ENCODE results near the gene CNTN3.

CNTN3 gene

DNA sequence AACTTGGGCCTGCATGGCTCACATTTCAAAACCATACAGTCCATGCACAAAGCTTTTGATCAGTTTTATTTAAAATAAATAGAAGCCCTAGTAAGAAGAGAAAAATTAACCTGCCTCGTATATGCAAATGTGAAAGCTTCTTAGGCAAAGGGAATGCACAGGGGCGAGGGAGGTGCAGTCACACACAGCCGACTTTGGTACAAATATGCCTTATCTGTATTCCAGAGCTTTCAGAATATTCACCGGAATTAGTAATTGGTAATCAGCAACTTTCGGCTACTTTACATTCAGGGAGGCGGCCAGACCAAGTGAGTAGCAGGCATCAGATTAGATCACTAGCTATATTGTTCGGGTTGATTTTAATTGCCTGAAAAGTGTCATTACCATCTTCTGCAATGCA, 7.5 kb downstream of the CNTN3 start:
- no peak for DNase-seq

DNA sequence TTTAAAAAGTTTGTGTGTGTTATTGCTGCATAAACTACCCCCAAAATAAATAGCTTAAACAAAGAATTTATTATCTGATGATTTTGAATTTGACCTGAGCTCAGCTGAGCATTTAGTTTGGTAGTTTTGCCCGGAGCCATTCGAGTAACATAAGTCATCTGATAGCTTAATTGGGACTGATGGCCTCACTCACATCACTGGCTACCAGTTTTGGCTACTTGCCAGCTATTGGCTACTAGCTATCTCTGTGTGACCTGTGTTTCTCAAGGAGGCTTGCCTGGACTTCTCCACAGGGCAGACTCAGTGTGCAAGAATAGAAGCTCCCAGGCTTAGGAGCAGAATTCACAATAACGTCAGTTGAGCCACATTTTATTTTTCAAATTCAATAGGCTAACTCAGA, 9.0 kb downstream of the CNTN3 start:
- DNase-seq, result no peak

DNA sequence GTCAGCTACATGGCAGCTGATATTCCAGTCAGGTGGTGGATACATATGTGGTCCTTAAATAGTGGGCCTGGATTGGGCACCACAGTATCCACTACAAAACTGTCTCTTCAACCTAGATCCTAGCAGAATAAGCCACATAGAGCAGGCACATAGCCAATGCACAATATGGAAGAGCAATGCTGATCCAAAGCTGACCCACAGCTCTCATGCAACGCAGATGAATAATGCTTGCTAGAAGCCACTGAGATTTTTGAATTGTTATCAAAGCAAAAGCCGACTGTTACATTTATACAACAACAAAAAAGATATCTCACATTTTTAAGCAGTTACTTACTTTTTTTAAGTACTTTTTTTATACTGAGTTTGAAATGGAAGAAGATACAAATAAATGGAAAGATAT, 11.2 kb downstream of the CNTN3 start:
- DNase-seq, result no peak

DNA sequence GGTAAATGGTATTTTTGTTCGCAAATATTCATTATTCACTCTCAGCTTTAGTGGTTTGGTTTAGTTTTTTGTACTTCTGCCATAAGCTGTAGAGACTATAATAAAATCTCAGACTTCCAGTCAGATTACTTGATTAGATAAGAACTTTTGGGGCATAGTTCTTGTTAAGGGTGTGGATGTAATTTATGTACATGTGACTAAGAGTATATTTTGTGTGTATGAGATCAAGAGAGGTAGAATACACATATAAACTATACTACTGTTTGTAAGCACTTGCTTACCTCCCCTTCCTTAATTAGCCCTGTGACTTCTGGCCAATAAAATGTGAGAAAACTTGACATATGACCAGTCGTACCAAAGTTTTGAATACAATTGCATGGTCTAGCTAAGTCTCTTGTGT, 12.0 kb downstream of the CNTN3 start:
- no peak for DNase-seq

DNA sequence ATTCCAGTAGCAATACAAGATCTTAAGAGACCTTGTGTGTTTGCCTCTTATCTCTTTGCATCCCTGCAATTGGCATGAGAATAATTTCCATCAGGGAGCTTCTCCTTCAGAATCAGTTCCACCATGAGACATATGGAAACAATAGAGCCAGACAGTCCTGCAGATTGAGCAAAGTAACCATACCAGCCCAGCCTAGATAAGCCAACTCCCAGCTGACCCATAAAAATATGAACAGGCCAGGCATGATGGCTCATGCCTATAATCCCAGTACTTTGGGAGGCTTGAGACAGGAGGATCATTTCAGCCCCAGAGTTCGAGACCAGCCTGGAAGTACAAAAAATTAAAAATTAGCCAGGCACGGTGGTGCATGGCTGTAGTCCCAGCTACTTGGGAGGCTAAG, 12.7 kb downstream of the CNTN3 start:
- DNase-seq, result no peak

DNA sequence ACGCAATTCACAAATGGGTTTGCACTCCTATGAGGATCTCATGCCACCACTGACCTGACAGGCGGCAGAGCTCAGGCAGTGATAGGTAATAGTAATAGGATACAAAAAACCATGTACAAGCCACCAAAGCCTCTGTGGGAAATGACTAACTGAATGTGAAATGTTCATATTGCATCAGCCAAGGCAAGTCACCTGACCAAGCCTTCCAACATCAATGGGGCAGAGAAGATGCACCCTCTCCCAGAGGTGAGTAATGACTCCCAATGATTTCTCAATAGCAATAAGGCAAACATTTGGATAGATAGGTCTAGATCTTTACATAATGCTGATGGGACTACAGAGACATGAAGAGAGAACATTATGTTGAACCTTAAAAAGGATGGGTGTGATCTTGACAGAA, 14.9 kb downstream of the CNTN3 start:
- DNase-seq, result no peak

DNA sequence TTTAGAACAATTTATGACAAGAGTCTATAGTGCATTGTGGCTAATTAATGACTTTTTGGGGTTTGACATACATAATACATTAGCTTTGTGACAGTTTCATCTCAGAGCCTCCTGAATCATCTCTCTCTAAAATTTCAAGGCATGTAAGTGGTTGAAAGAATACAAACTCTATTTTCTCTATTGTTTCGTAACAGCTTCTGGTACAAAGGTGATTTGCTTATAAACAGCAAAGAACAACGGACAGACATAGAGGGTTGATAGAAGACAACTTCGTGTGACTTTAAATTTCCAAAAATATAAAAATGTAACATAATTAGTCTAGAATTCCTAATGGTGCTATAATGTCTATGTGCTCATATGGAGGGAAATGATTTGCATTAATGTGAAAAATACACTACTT, 21.3 kb downstream of the CNTN3 start:
- DNase-seq, result no peak

DNA sequence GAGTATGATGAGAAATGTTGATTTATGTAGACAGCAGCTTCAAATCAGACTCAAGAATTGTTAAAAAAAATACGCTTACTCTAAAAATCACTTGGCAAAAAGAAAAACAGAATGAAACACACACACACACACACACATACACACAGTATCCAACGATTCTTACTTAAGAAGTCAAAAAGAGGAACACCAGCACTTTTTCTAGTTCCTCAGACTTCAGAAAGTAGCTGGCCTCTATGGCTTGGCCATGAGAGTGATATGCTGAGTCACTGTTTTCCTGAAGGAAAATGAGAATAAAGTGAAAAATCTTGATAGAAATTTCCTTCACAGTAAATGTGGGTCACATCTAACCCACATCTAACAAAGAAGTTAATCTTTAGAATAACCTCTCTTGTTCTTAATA, 22.1 kb downstream of the CNTN3 start:
- no peak for DNase-seq

DNA sequence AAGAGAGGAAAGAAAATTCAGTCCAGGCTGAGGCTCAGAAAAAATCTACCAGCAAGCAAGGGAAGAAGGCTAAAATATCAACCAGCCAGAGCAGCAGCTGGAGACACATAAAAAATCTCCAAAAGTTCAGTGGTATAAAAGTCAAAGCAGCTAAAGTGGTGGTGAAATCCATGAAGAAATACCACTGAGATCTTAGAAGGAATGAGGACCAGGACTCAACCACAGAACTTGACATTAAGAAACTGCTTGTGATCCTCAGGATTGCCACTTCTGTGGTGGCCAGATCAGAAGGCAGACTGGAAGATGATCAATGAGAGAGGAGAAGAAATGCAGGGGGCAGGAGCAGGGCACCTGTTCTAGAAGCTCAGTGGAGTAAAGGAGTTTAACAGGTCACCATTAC, 22.5 kb downstream of the CNTN3 start:
- no peak for DNase-seq

DNA sequence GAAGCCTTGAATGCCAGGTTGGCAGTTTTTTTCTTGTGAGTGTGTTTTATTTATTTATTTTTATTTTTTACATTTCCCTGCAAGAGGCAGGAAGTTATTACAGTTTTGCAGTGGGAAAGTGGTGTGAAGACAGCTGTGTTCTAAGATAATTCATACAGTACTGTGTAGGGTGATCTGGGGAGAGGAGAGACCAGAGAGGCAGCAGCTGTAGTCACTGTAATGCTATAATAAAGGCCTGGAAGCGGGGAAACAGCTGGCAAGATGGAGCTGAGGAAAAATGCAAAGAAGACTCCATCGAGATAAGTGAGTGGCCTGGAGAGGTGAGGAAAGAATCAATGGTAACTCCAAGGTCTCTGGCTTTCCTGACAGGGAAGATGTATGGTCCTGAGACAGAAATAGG, 23.1 kb downstream of the CNTN3 start:
- DNase-seq, result no peak

DNA sequence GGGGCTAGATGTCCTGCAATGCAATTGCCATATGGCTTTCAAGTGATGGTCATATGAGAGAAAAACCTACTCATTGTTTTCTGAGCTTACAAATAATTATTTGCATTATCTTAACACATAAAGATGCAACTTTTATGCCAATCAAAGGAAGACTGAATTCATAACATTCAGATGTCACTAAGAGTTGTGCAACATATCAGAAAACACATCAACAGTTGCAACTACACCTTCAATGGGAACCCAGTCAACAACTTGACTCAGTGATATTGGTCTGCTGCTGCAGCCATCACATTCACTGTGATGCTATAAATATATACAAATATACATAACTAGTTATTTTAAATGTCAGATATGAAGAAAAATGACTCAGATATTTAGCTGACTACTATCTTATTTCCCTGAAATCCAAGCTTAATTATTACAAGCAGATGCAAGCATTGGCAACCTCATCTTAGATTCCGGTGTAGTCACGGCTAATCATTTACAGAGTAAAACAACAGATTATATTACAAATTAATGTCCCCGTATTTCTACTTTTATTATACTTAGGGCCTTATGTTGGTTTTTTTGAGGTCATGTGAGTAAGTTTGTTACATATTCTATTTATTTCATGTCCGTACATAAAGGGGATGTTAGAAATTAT, 23.7 kb downstream of the CNTN3 start:
- DNase-seq, result no peak

DNA sequence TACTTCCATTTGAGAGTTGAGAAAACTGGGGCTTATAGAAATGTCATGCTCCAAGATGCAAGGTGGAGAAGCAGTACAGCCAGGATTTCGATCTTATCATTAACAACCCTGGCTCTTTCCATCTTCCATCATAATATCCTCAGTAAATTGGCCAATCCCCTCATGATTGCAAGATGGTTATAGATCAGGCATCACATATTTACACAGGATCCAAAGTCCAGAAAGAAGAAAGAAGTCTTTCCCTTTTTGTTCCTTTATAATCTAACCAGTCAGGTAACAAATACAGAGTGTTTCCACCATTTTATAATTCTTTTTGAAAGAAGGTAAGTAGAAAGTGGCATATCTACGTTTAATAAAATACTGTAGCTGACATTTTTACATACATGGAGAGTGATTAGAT, 29.7 kb downstream of the CNTN3 start:
- no peak for DNase-seq

DNA sequence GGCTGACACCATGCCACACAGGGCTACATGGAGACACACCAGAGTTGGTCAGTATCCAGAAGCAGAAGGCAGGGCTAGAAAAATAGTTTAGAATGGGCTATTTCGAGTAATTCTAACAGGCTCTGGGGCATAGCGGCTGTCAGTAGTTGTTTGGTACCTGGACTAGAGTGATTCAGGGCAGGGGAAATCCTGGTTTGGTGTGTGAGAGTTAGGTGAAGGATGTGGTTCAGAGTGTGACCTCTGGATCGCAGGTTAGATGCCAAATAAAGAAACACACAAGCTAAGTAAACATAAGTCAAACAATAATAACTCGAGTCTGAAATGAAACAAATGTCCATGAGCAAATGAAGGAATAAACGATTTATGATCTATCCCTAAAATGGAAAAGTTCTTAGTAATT, 31.5 kb downstream of the CNTN3 start:
- DNase-seq, result no peak

DNA sequence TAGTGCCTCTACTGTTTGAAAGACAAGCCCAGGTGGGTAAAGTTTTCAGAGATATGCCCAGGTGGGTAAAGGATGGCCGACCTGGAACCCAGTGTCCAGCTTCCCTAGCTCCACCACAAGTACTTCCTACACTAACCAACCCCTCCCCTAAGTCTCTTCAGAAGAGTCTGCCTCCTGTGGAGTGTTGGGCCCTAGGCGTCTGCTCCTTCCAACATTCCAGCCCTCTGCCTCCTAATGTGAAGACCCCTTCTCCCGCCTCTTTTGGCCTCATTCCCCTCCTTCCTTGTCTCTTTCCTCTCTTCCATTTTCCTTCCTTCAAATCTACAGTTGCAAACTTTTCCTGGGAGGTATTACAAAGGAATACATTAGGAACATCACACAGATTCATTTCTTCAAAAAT, 38.6 kb downstream of the CNTN3 start:
- no peak for DNase-seq

DNA sequence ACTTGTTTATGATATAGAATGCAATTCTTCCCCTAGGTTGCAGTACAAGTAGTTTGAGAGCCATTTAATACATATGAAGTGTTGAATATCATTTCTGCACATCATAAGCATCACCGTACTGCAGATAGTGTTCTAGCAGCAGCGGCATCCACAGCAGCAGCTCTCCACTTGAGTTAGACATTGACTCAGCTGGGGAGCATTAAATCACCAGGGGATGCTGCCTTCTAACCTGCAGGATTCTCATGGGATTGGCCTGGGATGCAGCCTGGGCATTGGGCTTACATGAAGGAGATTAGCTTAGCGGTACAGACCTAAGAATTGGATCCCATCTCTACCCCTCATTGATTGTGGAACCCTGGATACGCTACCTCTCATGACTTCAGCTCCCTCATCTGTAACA, 43.3 kb downstream of the CNTN3 start:
- no peak for DNase-seq
